ENCODE data around the gene KANK3. TPM values are rescaled to one million over a fixed set of nuclear protein-coding genes. Genes with fewer than 3 reads are reported as not detected.

Gene KANK3
- total and polyA plus RNA-seq, 12 donors: 10.2 to 34.0 (median 17.3) TPM

DNA sequence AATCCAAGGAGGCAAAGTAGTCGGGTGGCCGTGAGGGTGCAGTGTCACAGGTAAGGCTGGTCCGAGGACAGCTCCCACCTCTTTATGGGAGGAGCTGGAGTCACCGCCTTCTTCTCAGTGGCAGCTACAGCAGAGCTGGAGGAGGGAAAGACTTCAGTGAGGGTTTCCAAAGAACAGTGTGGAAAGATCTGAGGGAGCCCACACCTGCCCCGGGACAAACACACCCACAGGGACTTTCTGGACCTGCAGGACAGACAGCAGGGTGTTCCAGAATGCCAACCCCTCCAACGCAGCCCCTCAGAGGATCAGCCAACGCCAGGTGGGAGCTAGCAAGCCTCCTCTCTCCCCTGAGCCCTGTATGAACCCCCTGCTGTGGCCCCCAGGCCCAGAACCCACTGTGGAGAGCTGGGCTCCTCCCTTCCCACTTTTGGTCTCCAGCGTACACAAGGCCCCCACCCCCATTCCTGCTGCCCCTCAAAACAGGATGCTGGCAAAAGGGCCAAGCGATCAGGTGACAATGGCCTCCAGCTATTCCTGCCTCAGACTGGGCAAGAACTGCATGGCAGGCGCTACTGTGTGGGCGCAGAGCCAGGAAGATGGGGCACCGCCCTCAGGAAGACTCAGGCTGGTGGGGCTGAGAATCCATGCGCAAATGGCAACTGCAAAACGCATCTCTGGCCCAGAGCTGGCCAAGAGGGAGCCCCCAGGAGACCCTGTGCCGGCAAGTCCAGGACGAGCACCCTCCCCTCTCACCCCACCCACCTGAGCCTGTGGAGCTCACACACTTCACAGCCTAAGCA lies 31.4 kb downstream of the KANK3 start:
- 54 to 57% methylated on average over 16 of the region's 16 CpGs for WGBS, 2 donors
- Histone ChIP-seq H3K27ac (peak overlapping the region in 8 of 10 donors; percentile 31 to 83 (median 56)), H3K4me1 (peaks cover 9 to 55% (median 37%) of the 10 kb centered on the region in 9 donors), H3K4me3 (no peak overlapping the region), H3K27me3 (peaks cover 0 to 5% (median 0%) of the 10 kb centered on the region in 7 donors), H3K9me3 (no peaks in the 10 kb centered on the region), H3K36me3 (peaks cover 0 to 76% (median 42%) of the 10 kb centered on the region in 9 donors)
- intact Hi-C loops (cut with DNase I): loop anchor here in 1 of 10 donors (10.0 kb wide), 1 partner anchor 47 kb away; no protein-coding TSS in a partner anchor
- peak in 3 of 8 donors; percentile 27 to 48 (median 33) for ATAC-seq
- DNase-seq: peak; percentile 2 to 71
- TF ChIP-seq, protein P1, sequence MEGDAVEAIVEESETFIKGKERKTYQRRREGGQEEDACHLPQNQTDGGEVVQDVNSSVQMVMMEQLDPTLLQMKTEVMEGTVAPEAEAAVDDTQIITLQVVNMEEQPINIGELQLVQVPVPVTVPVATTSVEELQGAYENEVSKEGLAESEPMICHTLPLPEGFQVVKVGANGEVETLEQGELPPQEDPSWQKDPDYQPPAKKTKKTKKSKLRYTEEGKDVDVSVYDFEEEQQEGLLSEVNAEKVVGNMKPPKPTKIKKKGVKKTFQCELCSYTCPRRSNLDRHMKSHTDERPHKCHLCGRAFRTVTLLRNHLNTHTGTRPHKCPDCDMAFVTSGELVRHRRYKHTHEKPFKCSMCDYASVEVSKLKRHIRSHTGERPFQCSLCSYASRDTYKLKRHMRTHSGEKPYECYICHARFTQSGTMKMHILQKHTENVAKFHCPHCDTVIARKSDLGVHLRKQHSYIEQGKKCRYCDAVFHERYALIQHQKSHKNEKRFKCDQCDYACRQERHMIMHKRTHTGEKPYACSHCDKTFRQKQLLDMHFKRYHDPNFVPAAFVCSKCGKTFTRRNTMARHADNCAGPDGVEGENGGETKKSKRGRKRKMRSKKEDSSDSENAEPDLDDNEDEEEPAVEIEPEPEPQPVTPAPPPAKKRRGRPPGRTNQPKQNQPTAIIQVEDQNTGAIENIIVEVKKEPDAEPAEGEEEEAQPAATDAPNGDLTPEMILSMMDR (IDR thresholded peaks at IDR 0.05): no peak

DNA sequence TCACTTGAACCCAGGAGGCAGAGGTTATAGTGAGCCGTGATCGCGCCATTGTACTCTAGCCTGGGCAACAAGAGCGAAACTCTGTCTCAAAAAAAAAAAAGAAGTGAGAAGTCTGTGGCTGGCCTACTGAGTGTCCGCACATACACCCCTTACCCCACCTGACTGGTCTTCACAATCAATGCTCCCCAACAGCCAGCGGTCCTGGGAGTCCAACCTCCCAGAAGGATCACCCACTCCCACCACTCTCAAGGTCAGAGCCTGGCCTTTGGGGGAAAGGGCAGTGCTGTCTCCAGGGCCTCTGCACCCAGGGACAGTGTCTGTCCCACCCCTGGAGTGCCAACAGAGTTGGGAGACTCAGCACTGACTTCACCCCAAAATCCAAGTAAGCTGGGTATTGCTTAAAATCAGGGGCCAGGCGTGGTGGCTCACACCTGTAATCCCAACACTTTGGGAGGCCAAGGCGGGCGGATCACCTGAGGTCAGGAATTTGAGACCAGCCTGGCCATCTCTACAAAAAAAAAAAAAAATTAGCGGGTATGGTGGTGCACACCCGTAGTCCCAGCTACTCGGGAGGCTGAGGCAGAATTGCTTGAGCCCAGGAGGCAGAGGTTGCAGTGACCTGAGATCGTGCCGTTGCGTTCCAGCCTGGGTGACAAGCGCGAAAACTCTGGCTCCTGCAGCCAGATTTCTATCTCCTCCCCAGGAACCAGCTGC lies 32.6 kb downstream of the KANK3 start:
- H3K27ac ChIP-seq: peak overlapping the region in 4 of 10 donors; percentile 33 to 83 (median 64)
- TF ChIP-seq, protein P1 (IDR thresholded peaks at IDR 0.05): no peak
- peaks cover 9 to 56% (median 44%) of the 10 kb centered on the region in 9 donors for H3K4me1 ChIP-seq
- intact Hi-C loops (cut with DNase I): loop anchor here in 1 of 10 donors (10.0 kb wide), 1 partner anchor 46 kb away; no protein-coding TSS in a partner anchor
- H3K36me3 ChIP-seq: peaks cover 0 to 64% (median 31%) of the 10 kb centered on the region in 9 donors
- no peaks in the 10 kb centered on the region for H3K9me3 ChIP-seq
- no peak overlapping the region for H3K4me3 ChIP-seq
- ATAC-seq (no peak), DNase-seq (peak in 1 of 2 donors; percentile 2)
- peaks cover 0 to 5% (median 0%) of the 10 kb centered on the region in 7 donors for H3K27me3 ChIP-seq
- 87 to 93% methylated on average over 17 of the region's 17 CpGs for WGBS, 2 donors

DNA sequence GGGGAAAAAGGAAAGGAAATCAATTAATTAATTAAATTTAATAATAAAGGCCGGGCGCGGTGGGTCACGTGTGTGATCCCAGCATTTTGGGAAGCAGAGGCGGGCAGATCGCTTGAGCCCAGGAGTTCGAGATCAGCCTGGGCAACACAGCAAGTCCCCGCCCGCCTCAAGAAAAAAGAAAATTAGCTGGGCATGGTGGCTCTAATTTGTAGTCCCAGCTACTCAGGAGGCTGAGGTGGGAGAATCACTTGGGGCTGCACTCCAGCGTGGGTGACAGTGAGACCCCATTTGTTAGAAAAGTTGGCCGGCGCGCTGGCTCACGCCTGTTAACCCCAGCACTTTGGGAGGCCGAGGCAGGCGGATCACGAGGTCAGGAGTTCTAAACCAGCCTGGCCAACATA lies 34.2 kb downstream of the KANK3 start:
- Histone ChIP-seq H3K9me3 (no peaks in the 10 kb centered on the region), H3K27me3 (peaks cover 0 to 5% (median 0%) of the 10 kb centered on the region in 7 donors), H3K36me3 (peaks cover 0 to 48% (median 18%) of the 10 kb centered on the region in 9 donors), H3K4me1 (peaks cover 9 to 56% (median 44%) of the 10 kb centered on the region in 9 donors), H3K4me3 (peak overlapping the region; percentile 48 to 76 (median 63)), H3K27ac (peak overlapping the region in 5 of 10 donors; percentile 16 to 83 (median 65))
- TF ChIP-seq, protein P1 (IDR thresholded peaks at IDR 0.05): no peak
- intact Hi-C loops (cut with DNase I): loop anchor here in 1 of 10 donors (5.0 kb wide), 1 partner anchor 42 kb away; no protein-coding TSS in a partner anchor
- ATAC-seq (no peak), DNase-seq (peak in 1 of 2 donors; percentile 5)
- WGBS, 2 donors: 65 to 75% methylated on average over 17 of the region's 17 CpGs

Data from heart right ventricle (tissue), 16 donors.